ENCODE results near the gene PPP1CA.

DNA sequence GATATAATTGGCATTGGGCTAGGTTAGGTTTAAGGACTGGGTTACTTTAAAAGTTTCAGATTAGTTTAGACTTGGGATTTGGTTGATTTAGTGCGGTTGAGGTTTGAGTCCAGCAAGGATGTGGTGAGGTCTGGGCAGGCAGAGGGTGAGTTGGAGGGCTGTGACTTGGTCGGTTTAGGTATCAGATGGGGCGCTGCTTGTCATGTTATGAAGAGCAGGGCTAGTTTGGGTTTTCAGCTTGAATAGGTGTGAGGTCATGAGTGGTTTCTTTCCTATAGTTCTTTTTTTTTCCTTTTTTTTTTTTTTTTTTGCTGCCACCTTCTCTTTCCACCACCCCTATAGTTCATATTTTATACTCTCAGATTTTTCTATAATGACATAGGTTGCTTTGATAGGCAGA, 33.0 kb downstream of the PPP1CA start:
- TF ChIP-seq, protein P1, sequence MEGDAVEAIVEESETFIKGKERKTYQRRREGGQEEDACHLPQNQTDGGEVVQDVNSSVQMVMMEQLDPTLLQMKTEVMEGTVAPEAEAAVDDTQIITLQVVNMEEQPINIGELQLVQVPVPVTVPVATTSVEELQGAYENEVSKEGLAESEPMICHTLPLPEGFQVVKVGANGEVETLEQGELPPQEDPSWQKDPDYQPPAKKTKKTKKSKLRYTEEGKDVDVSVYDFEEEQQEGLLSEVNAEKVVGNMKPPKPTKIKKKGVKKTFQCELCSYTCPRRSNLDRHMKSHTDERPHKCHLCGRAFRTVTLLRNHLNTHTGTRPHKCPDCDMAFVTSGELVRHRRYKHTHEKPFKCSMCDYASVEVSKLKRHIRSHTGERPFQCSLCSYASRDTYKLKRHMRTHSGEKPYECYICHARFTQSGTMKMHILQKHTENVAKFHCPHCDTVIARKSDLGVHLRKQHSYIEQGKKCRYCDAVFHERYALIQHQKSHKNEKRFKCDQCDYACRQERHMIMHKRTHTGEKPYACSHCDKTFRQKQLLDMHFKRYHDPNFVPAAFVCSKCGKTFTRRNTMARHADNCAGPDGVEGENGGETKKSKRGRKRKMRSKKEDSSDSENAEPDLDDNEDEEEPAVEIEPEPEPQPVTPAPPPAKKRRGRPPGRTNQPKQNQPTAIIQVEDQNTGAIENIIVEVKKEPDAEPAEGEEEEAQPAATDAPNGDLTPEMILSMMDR (conservative IDR thresholded peaks at IDR 0.05; ENCODE audit: low read depth, low read length) = no peak
- TF ChIP-seq EZH2 (IDR thresholded peaks at IDR 0.05; ENCODE audit: low read length, unreplicated experiment) = no peak
